ENCODE data around the gene IKZF2. TPM values are rescaled to one million over a fixed set of nuclear protein-coding genes. Genes with fewer than 3 reads are reported as not detected.

Gene IKZF2
- total RNA-seq, 1 donor from 2014 or later, result 21.9 TPM

- Mint-ChIP-seq H3K36me3 (ENCODE audit: insufficient read depth) (no peaks in the 10 kb centered on the region), H3K27me3 (no peaks in the 10 kb centered on the region), H3K9me3 (ENCODE audit: low read depth) (no peaks in the 10 kb centered on the region), H3K4me1 (ENCODE audit: low read depth) (no peaks in the 10 kb centered on the region), H3K27ac (no peak overlapping the region), H3K4me3 (ENCODE audit: low read depth) (no peak overlapping the region)
- no peak for DNase-seq (ENCODE audit: low spot score, unreplicated experiment)
- no peak for TF ChIP-seq CTCF (IDR thresholded peaks at IDR 0.05; ENCODE audit: unreplicated experiment)
Measured at GRCh38 chr2:212994976-212995375, 156.4 kb downstream of the IKZF2 start.

GRCh38 chr2:212991120-212991519, 160.3 kb downstream of the IKZF2 start:
- H3K4me1 Mint-ChIP-seq (ENCODE audit: low read depth), result no peaks in the 10 kb centered on the region
- H3K27ac Mint-ChIP-seq, result no peak overlapping the region
- no peaks in the 10 kb centered on the region for H3K27me3 Mint-ChIP-seq
- no peak for TF ChIP-seq CTCF (IDR thresholded peaks at IDR 0.05; ENCODE audit: unreplicated experiment)
- H3K4me3 Mint-ChIP-seq (ENCODE audit: low read depth), result no peak overlapping the region
- no peak for DNase-seq (ENCODE audit: low spot score, unreplicated experiment)
- peaks cover 1% of the 10 kb centered on the region for H3K36me3 Mint-ChIP-seq (ENCODE audit: insufficient read depth)
- H3K9me3 Mint-ChIP-seq (ENCODE audit: low read depth), result peaks cover 3% of the 10 kb centered on the region

GRCh38 chr2:212990697-212991096, 160.7 kb downstream of the IKZF2 start:
- no peak overlapping the region for H3K27ac Mint-ChIP-seq
- H3K27me3 Mint-ChIP-seq, result no peaks in the 10 kb centered on the region
- no peak overlapping the region for H3K4me3 Mint-ChIP-seq (ENCODE audit: low read depth)
- H3K36me3 Mint-ChIP-seq (ENCODE audit: insufficient read depth), result peaks cover 1% of the 10 kb centered on the region
- DNase-seq (ENCODE audit: low spot score, unreplicated experiment), result no peak
- H3K9me3 Mint-ChIP-seq (ENCODE audit: low read depth), result peaks cover 3% of the 10 kb centered on the region
- H3K4me1 Mint-ChIP-seq (ENCODE audit: low read depth), result no peaks in the 10 kb centered on the region
- no peak for TF ChIP-seq CTCF (IDR thresholded peaks at IDR 0.05; ENCODE audit: unreplicated experiment)

GRCh38 chr2:212987492-212987891, 163.9 kb downstream of the IKZF2 start:
- H3K27ac Mint-ChIP-seq, result no peak overlapping the region
- H3K9me3 Mint-ChIP-seq (ENCODE audit: low read depth), result peaks cover 3% of the 10 kb centered on the region
- TF ChIP-seq CTCF (IDR thresholded peaks at IDR 0.05; ENCODE audit: unreplicated experiment), result no peak
- no peaks in the 10 kb centered on the region for H3K4me1 Mint-ChIP-seq (ENCODE audit: low read depth)
- DNase-seq (ENCODE audit: low spot score, unreplicated experiment), result no peak
- no peaks in the 10 kb centered on the region for H3K27me3 Mint-ChIP-seq
- H3K36me3 Mint-ChIP-seq (ENCODE audit: insufficient read depth), result peaks cover 1% of the 10 kb centered on the region
- no peak overlapping the region for H3K4me3 Mint-ChIP-seq (ENCODE audit: low read depth)

GRCh38 chr2:212984129-212984528, 167.3 kb downstream of the IKZF2 start:
- H3K36me3 Mint-ChIP-seq (ENCODE audit: insufficient read depth), result peaks cover 1% of the 10 kb centered on the region
- DNase-seq (ENCODE audit: low spot score, unreplicated experiment), result no peak
- H3K4me1 Mint-ChIP-seq (ENCODE audit: low read depth), result peaks cover 8% of the 10 kb centered on the region
- no peak overlapping the region for H3K4me3 Mint-ChIP-seq (ENCODE audit: low read depth)
- H3K27ac Mint-ChIP-seq, result no peak overlapping the region
- no peak for TF ChIP-seq CTCF (IDR thresholded peaks at IDR 0.05; ENCODE audit: unreplicated experiment)
- peaks cover 3% of the 10 kb centered on the region for H3K9me3 Mint-ChIP-seq (ENCODE audit: low read depth)
- no peaks in the 10 kb centered on the region for H3K27me3 Mint-ChIP-seq
